ENCODE data around the gene KCNJ10.

The KCNJ10 gene

GRCh38 chr1:160062230-160062532 is 7.8 kb downstream of the KCNJ10 start:
- no peak for ATAC-seq
- TF ChIP-seq CSDC2 (CRISPR knock-in tag; IDR thresholded peaks at IDR 0.05): no peak
- TF ChIP-seq GLIS3 (CRISPR knock-in tag; IDR thresholded peaks at IDR 0.05): no peak
- TF ChIP-seq CSRNP3 (CRISPR knock-in tag; IDR thresholded peaks at IDR 0.05): no peak
- TF ChIP-seq ZNF565 (CRISPR knock-in tag; conservative IDR thresholded peaks at IDR 0.05; ENCODE audit: low read depth): no peak
- TF ChIP-seq, protein P1, sequence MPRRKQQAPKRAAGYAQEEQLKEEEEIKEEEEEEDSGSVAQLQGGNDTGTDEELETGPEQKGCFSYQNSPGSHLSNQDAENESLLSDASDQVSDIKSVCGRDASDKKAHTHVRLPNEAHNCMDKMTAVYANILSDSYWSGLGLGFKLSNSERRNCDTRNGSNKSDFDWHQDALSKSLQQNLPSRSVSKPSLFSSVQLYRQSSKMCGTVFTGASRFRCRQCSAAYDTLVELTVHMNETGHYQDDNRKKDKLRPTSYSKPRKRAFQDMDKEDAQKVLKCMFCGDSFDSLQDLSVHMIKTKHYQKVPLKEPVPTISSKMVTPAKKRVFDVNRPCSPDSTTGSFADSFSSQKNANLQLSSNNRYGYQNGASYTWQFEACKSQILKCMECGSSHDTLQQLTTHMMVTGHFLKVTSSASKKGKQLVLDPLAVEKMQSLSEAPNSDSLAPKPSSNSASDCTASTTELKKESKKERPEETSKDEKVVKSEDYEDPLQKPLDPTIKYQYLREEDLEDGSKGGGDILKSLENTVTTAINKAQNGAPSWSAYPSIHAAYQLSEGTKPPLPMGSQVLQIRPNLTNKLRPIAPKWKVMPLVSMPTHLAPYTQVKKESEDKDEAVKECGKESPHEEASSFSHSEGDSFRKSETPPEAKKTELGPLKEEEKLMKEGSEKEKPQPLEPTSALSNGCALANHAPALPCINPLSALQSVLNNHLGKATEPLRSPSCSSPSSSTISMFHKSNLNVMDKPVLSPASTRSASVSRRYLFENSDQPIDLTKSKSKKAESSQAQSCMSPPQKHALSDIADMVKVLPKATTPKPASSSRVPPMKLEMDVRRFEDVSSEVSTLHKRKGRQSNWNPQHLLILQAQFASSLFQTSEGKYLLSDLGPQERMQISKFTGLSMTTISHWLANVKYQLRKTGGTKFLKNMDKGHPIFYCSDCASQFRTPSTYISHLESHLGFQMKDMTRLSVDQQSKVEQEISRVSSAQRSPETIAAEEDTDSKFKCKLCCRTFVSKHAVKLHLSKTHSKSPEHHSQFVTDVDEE (CRISPR knock-in tag; IDR thresholded peaks at IDR 0.05): no peak
- no peak for TF ChIP-seq ARNTL (CRISPR knock-in tag; IDR thresholded peaks at IDR 0.05; ENCODE audit: borderline replicate concordance, low read depth)
- TF ChIP-seq BACH2 (CRISPR knock-in tag; IDR thresholded peaks at IDR 0.05; ENCODE audit: borderline replicate concordance): no peak
- no peak for TF ChIP-seq PATZ1 (CRISPR knock-in tag; IDR thresholded peaks at IDR 0.05; ENCODE audit: borderline replicate concordance)

- ATAC-seq: no peak
- TF ChIP-seq CSDC2 (CRISPR knock-in tag; IDR thresholded peaks at IDR 0.05) (no peak), ESRRG (CRISPR knock-in tag; IDR thresholded peaks at IDR 0.05) (no peak), ZNF8 (CRISPR knock-in tag; IDR thresholded peaks at IDR 0.05) (no peak), ARNTL (CRISPR knock-in tag; IDR thresholded peaks at IDR 0.05; ENCODE audit: borderline replicate concordance, low read depth) (no peak), ZNF565 (CRISPR knock-in tag; conservative IDR thresholded peaks at IDR 0.05; ENCODE audit: low read depth) (no peak), PATZ1 (CRISPR knock-in tag; IDR thresholded peaks at IDR 0.05; ENCODE audit: borderline replicate concordance) (no peak), ISL1 (CRISPR knock-in tag; IDR thresholded peaks at IDR 0.05) (no peak), TCF4 (CRISPR knock-in tag; IDR thresholded peaks at IDR 0.05; ENCODE audit: borderline replicate concordance) (no peak)
- TF ChIP-seq, protein P1 (CRISPR knock-in tag; IDR thresholded peaks at IDR 0.05): no peak
Observed at GRCh38 chr1:160061369-160062229, 8.4 kb downstream of the KCNJ10 start.

GRCh38 chr1:160058087-160058486 is 11.9 kb downstream of the KCNJ10 start:
- peak; percentile 50 for ATAC-seq
- no peak for TF ChIP-seq ESRRG (CRISPR knock-in tag; IDR thresholded peaks at IDR 0.05)
- no peak for TF ChIP-seq PATZ1 (CRISPR knock-in tag; IDR thresholded peaks at IDR 0.05; ENCODE audit: borderline replicate concordance)
- no peak for TF ChIP-seq ZNF565 (CRISPR knock-in tag; conservative IDR thresholded peaks at IDR 0.05; ENCODE audit: low read depth)
